ENCODE data around the gene PIGBOS1. TPM values are rescaled to one million over a fixed set of nuclear protein-coding genes. Genes with fewer than 3 reads are reported as not detected.

PIGBOS1 gene
- total and polyA plus RNA-seq, 9 of the 15 experiments (the other 6 are each of a cell fraction or from before 2014, with no cell fraction given), result 25.2 to 76.2 (median 46.0) TPM

DNA sequence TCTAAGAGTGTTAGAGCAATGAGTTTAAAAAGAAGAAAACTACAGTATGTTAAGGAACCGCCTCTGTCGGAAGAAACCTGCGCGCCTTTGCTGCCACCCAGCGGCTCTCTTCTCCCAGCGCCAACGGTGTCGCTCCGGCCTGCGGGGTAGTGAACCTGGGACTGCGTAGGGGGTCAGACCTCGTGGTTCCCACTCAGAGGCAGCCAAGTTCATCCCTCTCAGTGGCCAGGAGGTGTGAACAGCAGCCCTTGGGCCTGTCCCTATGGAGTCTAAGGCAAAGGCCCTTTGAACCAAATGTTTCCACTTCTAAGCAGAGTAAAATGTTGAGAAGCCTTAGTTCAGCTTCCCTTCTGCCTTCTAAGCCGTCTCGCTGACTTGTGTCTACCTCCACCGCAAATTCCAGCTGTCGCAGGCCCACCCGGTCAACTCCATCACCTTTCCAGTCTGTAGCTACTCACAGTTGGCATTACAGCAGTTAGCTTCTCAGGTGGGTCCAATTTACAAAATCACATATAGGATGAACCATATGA is 28.3 kb downstream of the PIGBOS1 start (continued):
- TF ChIP-seq JUND (IDR thresholded peaks at IDR 0.05; ENCODE audit: borderline replicate concordance, low read depth, low read length) (0 out of 2 replicates have a peak, but pooled peaks have one; percentile 19), JUND (tag; IDR thresholded peaks at IDR 0.05; ENCODE audit: borderline replicate concordance, low read depth, low read length) (no peak), TCFL5 (CRISPR knock-in tag; conservative IDR thresholded peaks at IDR 0.05) (no peak), SAFB2 (IDR thresholded peaks at IDR 0.05; ENCODE audit: borderline replicate concordance, low read depth, low read length, severe bottlenecking) (no peak), POLR2B (IDR thresholded peaks at IDR 0.05; ENCODE audit: low read depth, partially characterized antibody) (no peak), TAF1 (IDR thresholded peaks at IDR 0.05; ENCODE audit: control insufficient read depth, extremely low read depth, insufficient read depth, low read length, severe bottlenecking) (no peak), ZNF589 (CRISPR knock-in tag; IDR thresholded peaks at IDR 0.05; ENCODE audit: low read depth) (no peak), ZZZ3 (IDR thresholded peaks at IDR 0.05) (no peak), ZNF23 (CRISPR knock-in tag; IDR thresholded peaks at IDR 0.05) (no peak), HNRNPH1 (optimal IDR thresholded peaks at IDR 0.05; ENCODE audit: low read depth, low read length) (no peak), ERF (CRISPR knock-in tag; IDR thresholded peaks at IDR 0.05) (no peak)
- TF ChIP-seq, protein P1, sequence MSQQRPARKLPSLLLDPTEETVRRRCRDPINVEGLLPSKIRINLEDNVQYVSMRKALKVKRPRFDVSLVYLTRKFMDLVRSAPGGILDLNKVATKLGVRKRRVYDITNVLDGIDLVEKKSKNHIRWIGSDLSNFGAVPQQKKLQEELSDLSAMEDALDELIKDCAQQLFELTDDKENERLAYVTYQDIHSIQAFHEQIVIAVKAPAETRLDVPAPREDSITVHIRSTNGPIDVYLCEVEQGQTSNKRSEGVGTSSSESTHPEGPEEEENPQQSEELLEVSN (IDR thresholded peaks at IDR 0.05; ENCODE audit: borderline replicate concordance in 1 of 2, extremely low read depth in 1 of 2, insufficient read depth in 1 of 2, insufficient read length in 1 of 2, low read depth in 1 of 2, low read length in 1 of 2, poor library complexity in 1 of 2, severe bottlenecking in 1 of 2), result peak; percentile 81 to 90
- TF ChIP-seq, protein P2, sequence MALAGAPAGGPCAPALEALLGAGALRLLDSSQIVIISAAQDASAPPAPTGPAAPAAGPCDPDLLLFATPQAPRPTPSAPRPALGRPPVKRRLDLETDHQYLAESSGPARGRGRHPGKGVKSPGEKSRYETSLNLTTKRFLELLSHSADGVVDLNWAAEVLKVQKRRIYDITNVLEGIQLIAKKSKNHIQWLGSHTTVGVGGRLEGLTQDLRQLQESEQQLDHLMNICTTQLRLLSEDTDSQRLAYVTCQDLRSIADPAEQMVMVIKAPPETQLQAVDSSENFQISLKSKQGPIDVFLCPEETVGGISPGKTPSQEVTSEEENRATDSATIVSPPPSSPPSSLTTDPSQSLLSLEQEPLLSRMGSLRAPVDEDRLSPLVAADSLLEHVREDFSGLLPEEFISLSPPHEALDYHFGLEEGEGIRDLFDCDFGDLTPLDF (CRISPR knock-in tag; IDR thresholded peaks at IDR 0.05), result 0 out of 2 replicates have a peak, but pooled peaks have one; percentile 17
- TF ChIP-seq, protein P3, sequence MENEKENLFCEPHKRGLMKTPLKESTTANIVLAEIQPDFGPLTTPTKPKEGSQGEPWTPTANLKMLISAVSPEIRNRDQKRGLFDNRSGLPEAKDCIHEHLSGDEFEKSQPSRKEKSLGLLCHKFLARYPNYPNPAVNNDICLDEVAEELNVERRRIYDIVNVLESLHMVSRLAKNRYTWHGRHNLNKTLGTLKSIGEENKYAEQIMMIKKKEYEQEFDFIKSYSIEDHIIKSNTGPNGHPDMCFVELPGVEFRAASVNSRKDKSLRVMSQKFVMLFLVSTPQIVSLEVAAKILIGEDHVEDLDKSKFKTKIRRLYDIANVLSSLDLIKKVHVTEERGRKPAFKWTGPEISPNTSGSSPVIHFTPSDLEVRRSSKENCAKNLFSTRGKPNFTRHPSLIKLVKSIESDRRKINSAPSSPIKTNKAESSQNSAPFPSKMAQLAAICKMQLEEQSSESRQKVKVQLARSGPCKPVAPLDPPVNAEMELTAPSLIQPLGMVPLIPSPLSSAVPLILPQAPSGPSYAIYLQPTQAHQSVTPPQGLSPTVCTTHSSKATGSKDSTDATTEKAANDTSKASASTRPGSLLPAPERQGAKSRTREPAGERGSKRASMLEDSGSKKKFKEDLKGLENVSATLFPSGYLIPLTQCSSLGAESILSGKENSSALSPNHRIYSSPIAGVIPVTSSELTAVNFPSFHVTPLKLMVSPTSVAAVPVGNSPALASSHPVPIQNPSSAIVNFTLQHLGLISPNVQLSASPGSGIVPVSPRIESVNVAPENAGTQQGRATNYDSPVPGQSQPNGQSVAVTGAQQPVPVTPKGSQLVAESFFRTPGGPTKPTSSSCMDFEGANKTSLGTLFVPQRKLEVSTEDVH (IDR thresholded peaks at IDR 0.05; ENCODE audit: low read depth, partially characterized antibody), result no peak
- TF ChIP-seq, protein P4, sequence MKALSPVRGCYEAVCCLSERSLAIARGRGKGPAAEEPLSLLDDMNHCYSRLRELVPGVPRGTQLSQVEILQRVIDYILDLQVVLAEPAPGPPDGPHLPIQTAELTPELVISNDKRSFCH (CRISPR knock-in tag; IDR thresholded peaks at IDR 0.05), result no peak
- TF ChIP-seq, protein P4 (tag; IDR thresholded peaks at IDR 0.05), result no peak
- TF ChIP-seq, protein P5, sequence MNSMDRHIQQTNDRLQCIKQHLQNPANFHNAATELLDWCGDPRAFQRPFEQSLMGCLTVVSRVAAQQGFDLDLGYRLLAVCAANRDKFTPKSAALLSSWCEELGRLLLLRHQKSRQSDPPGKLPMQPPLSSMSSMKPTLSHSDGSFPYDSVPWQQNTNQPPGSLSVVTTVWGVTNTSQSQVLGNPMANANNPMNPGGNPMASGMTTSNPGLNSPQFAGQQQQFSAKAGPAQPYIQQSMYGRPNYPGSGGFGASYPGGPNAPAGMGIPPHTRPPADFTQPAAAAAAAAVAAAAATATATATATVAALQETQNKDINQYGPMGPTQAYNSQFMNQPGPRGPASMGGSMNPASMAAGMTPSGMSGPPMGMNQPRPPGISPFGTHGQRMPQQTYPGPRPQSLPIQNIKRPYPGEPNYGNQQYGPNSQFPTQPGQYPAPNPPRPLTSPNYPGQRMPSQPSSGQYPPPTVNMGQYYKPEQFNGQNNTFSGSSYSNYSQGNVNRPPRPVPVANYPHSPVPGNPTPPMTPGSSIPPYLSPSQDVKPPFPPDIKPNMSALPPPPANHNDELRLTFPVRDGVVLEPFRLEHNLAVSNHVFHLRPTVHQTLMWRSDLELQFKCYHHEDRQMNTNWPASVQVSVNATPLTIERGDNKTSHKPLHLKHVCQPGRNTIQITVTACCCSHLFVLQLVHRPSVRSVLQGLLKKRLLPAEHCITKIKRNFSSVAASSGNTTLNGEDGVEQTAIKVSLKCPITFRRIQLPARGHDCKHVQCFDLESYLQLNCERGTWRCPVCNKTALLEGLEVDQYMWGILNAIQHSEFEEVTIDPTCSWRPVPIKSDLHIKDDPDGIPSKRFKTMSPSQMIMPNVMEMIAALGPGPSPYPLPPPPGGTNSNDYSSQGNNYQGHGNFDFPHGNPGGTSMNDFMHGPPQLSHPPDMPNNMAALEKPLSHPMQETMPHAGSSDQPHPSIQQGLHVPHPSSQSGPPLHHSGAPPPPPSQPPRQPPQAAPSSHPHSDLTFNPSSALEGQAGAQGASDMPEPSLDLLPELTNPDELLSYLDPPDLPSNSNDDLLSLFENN (IDR thresholded peaks at IDR 0.05; ENCODE audit: low read depth in 2 of 2, low read length in 2 of 2), result no peak
